ENCODE data around the gene HSPA5.

HSPA5 gene

DNA sequence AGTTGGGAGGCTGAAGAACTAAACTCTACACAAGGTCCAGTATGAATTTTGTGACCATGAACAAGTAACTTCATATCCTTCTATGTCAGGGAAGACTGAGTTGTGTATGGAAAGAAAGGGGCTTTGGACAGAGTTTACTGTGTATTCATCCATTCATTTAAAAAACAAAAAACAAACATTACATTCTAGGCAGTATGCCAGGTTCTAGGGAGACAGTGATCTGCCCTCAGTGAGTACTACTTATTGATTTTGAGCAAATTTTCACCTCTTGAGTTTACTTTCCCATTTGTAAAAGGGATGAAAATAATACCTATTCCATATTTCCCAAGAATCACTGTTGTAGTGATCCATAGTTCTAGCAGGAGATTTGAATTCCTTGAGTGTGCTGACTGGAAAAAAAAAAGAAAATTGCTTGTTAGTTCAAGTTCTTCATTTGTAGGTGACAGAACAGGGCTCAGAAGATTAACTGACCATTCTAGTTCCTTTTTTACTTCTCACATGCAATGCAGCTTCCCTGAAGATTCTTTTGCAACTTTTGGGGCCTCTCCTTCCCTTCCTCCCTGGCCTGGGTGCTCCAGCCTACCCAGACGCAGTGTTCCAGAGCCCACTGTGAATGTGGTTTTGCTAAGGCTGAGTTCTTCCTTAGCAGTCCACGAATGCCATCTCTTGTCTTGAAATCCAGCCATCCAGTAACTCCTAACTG lies 17.8 kb upstream of the HSPA5 start:
- H3K4me3 ChIP-seq (ENCODE audit: insufficient read length, low read depth): no peak overlapping the region
- TF ChIP-seq ZNF274 (IDR thresholded peaks at IDR 0.05; ENCODE audit: low read depth, low read length) (no peak), YY1 (IDR thresholded peaks at IDR 0.05; ENCODE audit: insufficient read depth, insufficient read length) (no peak), SUZ12 (IDR thresholded peaks at IDR 0.05; ENCODE audit: extremely low read depth, insufficient read depth, insufficient read length) (no peak)
- no peak overlapping the region for H3K9ac ChIP-seq (ENCODE audit: insufficient read length, low read depth)
- DNase-seq (ENCODE audit: low read depth, low spot score): no peak
- H3K27me3 ChIP-seq (ENCODE audit: insufficient read depth, insufficient read length): no peaks in the 10 kb centered on the region
- no peaks in the 10 kb centered on the region for H3K4me1 ChIP-seq (ENCODE audit: insufficient read depth, insufficient read length)
- no peaks in the 10 kb centered on the region for H3K9me3 ChIP-seq (ENCODE audit: insufficient read depth, low read length)
- peaks cover 7% of the 10 kb centered on the region for H3K36me3 ChIP-seq (ENCODE audit: insufficient read depth, insufficient read length, low read length)

DNA sequence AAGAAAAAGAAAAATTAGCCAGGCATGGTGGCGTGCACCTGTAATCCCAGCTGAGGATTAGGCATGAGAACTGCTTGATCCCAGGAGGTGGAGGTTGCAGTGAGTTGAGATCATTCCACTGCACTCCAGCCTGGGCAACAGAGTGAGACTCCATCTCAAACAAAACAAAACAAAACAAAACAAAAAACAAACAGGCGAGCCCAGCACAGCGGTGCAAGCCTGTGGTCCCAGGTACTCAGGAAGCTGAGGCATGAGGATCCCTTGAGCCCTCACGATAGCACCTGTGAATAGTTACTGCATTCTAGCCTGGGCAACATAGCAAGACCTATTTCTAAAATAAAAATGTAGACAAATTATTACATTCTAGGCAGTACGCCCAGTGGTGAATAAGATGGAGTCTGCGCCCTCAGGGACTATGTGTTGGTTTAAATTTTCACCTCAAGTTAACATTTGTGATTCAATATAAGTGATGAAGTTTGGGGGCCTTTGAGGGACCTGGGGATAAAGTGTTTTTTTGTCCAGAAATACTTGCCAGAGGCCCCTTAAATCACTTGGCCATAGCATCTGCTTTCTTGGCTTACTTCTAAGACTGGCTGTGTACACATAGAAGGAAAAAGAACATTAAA lies 17.1 kb upstream of the HSPA5 start:
- H3K36me3 ChIP-seq (ENCODE audit: insufficient read depth, insufficient read length, low read length): no peaks in the 10 kb centered on the region
- H3K9me3 ChIP-seq (ENCODE audit: insufficient read depth, low read length): no peaks in the 10 kb centered on the region
- no peaks in the 10 kb centered on the region for H3K27me3 ChIP-seq (ENCODE audit: insufficient read depth, insufficient read length)
- no peak overlapping the region for H3K9ac ChIP-seq (ENCODE audit: insufficient read length, low read depth)
- DNase-seq (ENCODE audit: low read depth, low spot score): no peak
- no peak overlapping the region for H3K4me3 ChIP-seq (ENCODE audit: insufficient read length, low read depth)
- TF ChIP-seq YY1 (IDR thresholded peaks at IDR 0.05; ENCODE audit: insufficient read depth, insufficient read length): no peak
- no peak for TF ChIP-seq ZNF274 (IDR thresholded peaks at IDR 0.05; ENCODE audit: low read depth, low read length)
- TF ChIP-seq SUZ12 (IDR thresholded peaks at IDR 0.05; ENCODE audit: extremely low read depth, insufficient read depth, insufficient read length): no peak
- no peaks in the 10 kb centered on the region for H3K4me1 ChIP-seq (ENCODE audit: insufficient read depth, insufficient read length)

DNA sequence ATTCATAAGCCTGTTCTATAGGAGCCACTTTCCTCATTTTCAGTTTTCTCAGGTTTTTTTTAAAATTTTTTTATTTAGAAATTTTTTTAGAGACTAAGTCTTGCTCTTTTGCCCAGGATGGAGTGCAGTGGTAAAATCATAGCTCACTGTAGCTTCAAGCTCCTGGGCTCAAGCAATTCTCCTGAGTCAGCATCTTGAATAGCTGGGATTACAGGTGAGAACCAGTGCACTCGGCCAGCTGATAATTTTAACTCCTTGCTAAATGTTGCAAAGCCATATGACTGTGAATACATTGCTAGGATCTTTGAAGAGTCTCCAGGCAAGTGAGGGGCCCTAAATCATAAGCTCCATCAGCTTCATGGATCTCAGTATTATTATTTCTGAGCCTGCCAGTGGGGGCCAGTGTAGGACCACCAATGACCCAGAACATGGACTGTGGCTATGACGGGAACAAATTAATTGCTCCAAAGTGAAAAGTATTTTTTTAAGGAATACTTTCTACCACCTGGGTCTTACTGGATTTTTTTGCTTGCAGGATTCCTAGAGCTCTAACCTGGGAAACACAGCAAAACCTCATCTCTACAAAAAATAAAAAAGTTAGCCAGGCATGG lies 14.7 kb upstream of the HSPA5 start:
- TF ChIP-seq SUZ12 (IDR thresholded peaks at IDR 0.05; ENCODE audit: extremely low read depth, insufficient read depth, insufficient read length): no peak
- no peak for TF ChIP-seq ZNF274 (IDR thresholded peaks at IDR 0.05; ENCODE audit: low read depth, low read length)
- no peak for TF ChIP-seq YY1 (IDR thresholded peaks at IDR 0.05; ENCODE audit: insufficient read depth, insufficient read length)
- H3K9me3 ChIP-seq (ENCODE audit: insufficient read depth, low read length): no peaks in the 10 kb centered on the region
- H3K4me3 ChIP-seq (ENCODE audit: insufficient read length, low read depth): no peak overlapping the region
- H3K27me3 ChIP-seq (ENCODE audit: insufficient read depth, insufficient read length): no peaks in the 10 kb centered on the region
- H3K36me3 ChIP-seq (ENCODE audit: insufficient read depth, insufficient read length, low read length): no peaks in the 10 kb centered on the region
- DNase-seq (ENCODE audit: low read depth, low spot score): no peak
- H3K9ac ChIP-seq (ENCODE audit: insufficient read length, low read depth): no peak overlapping the region
- H3K4me1 ChIP-seq (ENCODE audit: insufficient read depth, insufficient read length): no peaks in the 10 kb centered on the region

DNA sequence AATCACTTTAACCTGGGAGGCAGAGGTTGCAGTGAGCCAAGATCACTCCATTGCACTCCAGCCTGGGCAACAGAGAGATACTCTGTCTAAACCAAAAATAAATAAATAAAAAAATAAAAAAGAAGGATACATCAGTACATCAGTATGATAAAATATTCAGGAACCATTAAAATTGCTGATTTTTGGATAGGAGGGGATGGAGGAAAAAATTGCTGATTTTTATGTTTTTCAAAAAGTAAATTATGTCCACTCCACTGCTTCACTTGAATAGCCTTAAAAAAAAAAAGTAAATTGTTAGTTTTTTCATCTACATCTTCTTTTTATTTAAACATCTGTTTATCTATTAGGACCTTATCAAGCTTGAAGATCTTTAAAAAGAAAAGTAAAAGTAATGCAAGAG lies 13.1 kb upstream of the HSPA5 start:
- Histone ChIP-seq H3K9ac (ENCODE audit: insufficient read length, low read depth) (no peak overlapping the region), H3K27me3 (ENCODE audit: insufficient read depth, insufficient read length) (no peaks in the 10 kb centered on the region), H3K4me3 (ENCODE audit: insufficient read length, low read depth) (no peak overlapping the region), H3K9me3 (ENCODE audit: insufficient read depth, low read length) (no peaks in the 10 kb centered on the region), H3K36me3 (ENCODE audit: insufficient read depth, insufficient read length, low read length) (no peaks in the 10 kb centered on the region), H3K4me1 (ENCODE audit: insufficient read depth, insufficient read length) (no peaks in the 10 kb centered on the region)
- TF ChIP-seq YY1 (IDR thresholded peaks at IDR 0.05; ENCODE audit: insufficient read depth, insufficient read length) (no peak), ZNF274 (IDR thresholded peaks at IDR 0.05; ENCODE audit: low read depth, low read length) (no peak)
- no peak for DNase-seq (ENCODE audit: low read depth, low spot score)

GRCh38 chr9:125246261-125246667 lies 5.1 kb upstream of the HSPA5 start:
- Histone ChIP-seq H3K27me3 (ENCODE audit: insufficient read depth, insufficient read length) (no peaks in the 10 kb centered on the region), H3K4me3 (ENCODE audit: insufficient read length, low read depth) (no peak overlapping the region), H3K9ac (ENCODE audit: insufficient read length, low read depth) (no peak overlapping the region), H3K36me3 (ENCODE audit: insufficient read depth, insufficient read length, low read length) (no peaks in the 10 kb centered on the region), H3K9me3 (ENCODE audit: insufficient read depth, low read length) (no peaks in the 10 kb centered on the region), H3K4me1 (ENCODE audit: insufficient read depth, insufficient read length) (no peaks in the 10 kb centered on the region)
- no peak for DNase-seq (ENCODE audit: low read depth, low spot score)
- TF ChIP-seq ZNF274 (IDR thresholded peaks at IDR 0.05; ENCODE audit: low read depth, low read length) (no peak), SUZ12 (IDR thresholded peaks at IDR 0.05; ENCODE audit: extremely low read depth, insufficient read depth, insufficient read length) (no peak), YY1 (IDR thresholded peaks at IDR 0.05; ENCODE audit: insufficient read depth, insufficient read length) (no peak)

GRCh38 chr9:125243792-125244260 lies 2.7 kb upstream of the HSPA5 start:
- no peak for TF ChIP-seq YY1 (IDR thresholded peaks at IDR 0.05; ENCODE audit: insufficient read depth, insufficient read length)
- no peak for TF ChIP-seq ZNF274 (IDR thresholded peaks at IDR 0.05; ENCODE audit: low read depth, low read length)
- TF ChIP-seq SUZ12 (IDR thresholded peaks at IDR 0.05; ENCODE audit: extremely low read depth, insufficient read depth, insufficient read length): no peak
- DNase-seq (ENCODE audit: low read depth, low spot score): no peak
- no peaks in the 10 kb centered on the region for H3K9me3 ChIP-seq (ENCODE audit: insufficient read depth, low read length)
- H3K4me1 ChIP-seq (ENCODE audit: insufficient read depth, insufficient read length): no peaks in the 10 kb centered on the region
- no peak overlapping the region for H3K9ac ChIP-seq (ENCODE audit: insufficient read length, low read depth)
- H3K27me3 ChIP-seq (ENCODE audit: insufficient read depth, insufficient read length): no peaks in the 10 kb centered on the region
- H3K4me3 ChIP-seq (ENCODE audit: insufficient read length, low read depth): no peak overlapping the region
- peaks cover 21% of the 10 kb centered on the region for H3K36me3 ChIP-seq (ENCODE audit: insufficient read depth, insufficient read length, low read length)

Data from NT2/D1 (cell line).